GM21528 (cell line): ENCODE results near the gene LMBRD1.
"Not testable (repeated sequence)": the region's sequence is repeated elsewhere in the genome, so short reads cannot be mapped to it uniquely, and the experiment has no call there.

Source experiments
- ATAC-seq: cut with Tn5 transposase; IDR thresholded peaks from one replicate; pipeline ENCODE4 v1.9.1; 2021; ENCODE audit warnings: mild to moderate bottlenecking, moderate library complexity; ENCODE audit not compliant: unreplicated experiment, low FRiP score

The LMBRD1 gene

DNA sequence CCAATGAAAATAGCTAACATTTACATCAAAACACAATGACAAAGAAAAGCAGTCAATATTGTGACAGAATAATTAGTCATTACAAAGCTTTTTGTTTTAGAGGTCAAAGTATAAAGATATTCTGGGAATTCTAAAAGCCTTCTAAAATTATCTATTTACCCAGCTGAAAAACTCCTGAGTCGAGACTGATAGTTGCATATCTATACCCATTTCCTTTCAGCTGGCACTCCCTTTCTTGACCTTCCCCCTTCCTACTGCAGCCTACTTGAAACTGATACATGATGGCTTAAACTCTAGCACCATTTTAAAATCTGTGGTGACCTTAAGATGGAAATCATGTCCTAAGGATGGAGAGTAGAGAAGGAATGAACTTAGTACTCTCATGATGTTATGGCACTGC lies 38.6 kb downstream of the LMBRD1 start:
- no peak for ATAC-seq

DNA sequence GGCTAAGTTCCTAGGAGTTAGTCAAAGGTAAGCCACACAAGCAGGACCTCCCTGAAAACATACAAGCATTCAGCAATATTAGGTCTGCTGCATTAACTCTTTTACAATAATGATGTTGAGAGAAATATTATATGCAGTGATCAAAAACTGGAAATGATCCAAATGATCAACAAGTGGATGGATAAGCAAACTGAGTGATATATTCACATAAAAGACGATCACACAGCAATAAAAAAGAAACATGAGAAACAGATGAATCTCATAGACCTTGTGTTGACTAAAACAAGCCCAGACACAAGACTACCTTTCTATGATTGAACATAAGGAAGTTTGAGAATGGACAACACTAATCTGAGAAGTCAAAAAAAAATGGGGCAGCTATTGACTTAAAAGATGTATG lies 39.9 kb downstream of the LMBRD1 start:
- ATAC-seq, result no peak

DNA sequence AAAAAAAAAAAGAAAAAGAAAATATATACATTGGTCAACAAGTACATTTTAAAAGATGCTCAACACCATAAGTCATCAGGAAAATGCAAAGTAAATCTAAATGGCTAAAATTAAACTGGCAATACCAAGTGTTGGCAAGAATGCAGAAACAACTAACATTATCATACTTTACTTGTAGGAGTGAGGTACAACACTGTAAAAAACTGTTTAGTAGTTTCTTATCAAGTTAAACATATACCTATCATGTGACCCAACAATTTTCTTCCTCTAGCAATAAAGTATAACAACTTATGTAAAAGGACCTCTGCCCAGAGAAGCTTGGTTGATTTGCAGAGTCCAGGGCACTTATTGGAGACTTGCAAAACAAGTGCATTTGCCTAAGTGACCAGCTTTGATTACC lies 40.4 kb downstream of the LMBRD1 start:
- no peak for ATAC-seq

DNA sequence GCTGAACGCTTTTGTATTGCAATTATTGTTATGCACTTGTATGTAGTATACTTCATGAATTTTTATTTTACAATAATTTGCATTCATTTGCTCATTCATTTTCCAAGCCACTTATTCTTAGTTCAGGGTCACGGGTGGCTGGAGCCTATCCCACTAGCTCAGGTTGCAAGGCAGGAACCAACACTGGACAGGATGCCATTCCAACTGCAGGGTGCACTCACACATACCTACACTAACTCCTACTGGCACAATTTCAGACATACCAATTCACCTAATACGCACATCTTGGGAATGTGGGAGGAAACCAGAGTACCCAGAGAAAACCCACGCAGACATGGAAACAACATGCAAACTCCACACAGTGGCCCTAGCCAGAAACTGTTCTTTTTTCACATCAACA lies 61.8 kb downstream of the LMBRD1 start:
- ATAC-seq, result no peak

DNA sequence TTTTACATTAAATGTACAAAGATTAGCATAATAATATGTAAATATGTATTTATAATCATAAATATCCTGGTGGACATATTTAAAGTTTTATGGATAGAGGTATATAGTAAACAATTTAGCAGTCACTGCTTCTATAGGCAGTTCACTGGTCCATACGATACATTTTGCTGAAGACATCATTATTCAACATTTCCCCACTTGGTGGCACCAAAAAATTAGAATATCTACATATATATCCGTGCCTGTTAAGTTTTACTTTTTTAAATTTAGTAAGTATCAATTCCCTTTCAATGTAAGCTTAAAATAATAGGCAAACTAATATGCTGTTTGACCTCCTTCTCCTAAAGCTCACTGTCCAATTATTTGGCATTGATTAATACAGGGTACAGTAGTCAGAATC lies 64.2 kb downstream of the LMBRD1 start:
- ATAC-seq, result no peak

DNA sequence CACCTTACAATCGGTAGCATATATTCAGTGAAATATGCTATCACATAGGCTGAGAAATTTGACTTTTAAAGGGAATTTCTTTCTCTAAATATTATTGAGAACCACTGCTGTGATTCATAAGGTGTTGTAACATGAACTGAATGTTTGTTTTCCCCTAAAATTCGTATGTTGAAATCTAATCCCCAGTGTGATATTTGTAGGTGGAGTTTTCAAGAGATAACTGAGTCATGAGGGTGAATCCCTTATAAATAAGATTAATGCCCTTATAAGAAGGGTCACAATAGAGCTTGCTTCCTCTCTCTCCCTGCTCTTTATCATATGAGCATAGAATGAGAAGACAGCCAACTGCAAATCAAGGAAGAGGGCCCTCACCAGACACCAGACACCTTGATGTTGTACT lies 64.8 kb downstream of the LMBRD1 start:
- ATAC-seq, result no peak

DNA sequence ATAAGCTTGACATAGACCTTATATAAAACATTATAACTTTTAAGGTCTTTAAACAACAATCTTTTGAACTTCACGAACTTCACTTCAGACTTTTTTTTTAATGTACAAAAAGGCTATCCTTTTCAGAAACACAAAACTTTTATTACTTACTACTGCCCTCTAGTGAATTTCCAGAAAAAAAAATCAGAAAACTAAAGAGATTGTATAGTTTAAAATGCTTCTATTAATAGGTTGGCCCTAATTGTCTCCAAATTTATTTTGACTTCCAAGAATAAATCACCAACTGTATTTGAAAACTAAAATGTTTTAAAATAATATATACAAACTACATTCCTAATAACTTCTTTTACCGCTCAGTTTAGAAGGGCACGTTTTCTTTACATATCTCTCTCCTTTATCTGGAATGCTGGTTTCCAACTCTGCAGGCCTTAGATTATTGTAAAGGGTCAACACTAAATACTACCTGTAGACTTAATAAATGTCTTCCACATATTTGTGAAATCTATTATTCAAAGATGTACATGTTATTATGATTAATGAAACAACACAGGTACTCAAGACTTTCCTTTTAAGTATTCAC lies 66.8 kb downstream of the LMBRD1 start:
- no peak for ATAC-seq

DNA sequence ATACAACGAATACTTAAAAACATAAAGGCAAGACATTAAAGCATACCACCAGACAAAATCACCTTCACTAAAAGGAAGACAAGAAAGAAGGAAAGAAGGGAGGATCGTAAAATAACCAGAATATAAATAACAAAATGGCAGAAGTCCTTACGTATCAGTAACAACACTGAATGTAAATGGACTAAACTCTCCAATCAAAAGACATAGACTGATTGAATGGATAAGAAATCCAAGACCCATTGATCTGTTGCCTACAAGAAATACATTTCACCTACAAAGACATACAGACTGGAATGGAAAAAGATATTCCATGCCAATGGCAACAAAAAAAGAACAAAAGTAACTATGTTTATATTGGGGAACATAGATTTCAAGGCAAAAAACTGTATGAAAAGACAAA lies 74.1 kb downstream of the LMBRD1 start:
- no peak for ATAC-seq

DNA sequence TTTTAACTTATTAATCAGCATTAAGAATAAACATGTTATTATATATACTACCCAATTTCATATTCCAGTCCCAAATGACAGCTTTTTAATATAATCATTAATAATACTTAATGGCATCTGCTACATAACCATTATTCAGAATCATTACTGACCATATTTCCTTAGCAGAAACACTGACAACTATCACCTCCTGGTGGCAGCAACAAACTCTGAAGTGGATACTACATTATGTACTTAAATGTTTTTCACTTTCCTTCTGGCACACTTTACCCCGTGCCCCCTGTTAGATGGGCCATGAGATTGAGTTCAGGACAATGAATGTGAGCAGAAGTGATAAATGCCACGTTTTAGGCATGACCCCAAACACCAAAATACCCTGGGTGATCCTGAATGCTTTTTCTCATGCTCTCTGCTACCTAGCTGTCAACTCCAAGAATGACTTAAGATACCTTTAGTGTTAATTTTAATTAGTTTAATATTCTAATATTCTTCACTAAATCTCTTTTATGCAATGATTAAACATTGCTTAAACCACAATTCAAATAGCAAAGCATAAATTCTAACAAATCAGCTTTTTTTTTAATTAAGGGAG lies 77.1 kb downstream of the LMBRD1 start:
- ATAC-seq, result no peak

DNA sequence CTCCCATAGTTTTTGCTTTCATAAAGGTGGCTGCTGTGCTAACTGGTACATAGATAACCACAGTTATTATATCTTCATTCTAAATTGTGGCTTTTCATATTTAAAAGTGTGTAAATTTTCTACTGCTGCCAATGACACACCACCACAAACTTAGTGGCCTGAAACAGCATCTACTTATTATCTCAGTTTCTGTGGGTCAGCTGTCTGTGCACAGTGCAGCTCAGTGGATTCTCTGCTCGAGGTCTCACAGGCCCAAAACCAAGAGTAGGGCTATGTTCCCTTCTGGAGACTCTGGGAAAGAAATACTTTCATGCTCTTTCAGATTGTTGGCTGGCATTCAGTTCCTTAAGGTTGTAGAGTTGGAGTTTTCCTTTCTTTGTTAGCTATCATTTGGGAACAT lies 90.1 kb downstream of the LMBRD1 start:
- ATAC-seq, result no peak

DNA sequence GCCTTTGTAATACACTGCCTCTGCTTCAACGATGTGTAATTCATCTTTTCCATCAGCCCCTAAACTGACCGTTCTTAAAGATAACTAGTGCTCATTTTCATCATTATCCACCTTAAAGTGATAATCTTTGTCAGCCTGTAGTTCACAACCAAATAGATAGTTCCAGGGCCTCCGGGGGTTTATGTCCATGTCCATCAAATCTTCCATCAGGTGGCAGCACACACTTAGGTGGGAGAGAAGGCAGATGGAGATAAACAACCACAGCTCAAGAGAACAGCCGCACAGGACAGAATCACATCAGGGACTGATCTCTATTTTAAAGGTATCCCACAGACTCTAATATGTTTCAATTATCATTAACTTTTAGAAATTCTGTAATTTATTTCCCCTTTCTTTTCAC lies 90.9 kb downstream of the LMBRD1 start:
- no peak for ATAC-seq

DNA sequence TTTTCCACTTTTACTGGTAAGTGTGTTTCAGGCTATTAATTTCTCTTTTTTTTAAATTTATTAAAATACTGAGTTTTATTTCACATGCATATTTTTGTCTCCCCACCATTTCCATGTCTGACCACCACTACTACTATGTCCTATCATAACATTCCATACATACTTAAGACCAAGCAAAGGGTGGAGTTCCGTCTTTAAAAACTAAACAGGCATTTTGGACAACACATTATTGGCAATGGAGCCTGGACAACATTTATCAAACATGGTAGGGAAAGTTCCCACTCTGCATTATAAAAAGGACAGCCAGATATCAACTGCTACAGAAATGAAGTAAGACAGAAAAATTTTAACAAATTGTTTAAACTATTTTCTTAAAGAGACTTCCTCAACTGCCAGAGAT lies 91.9 kb downstream of the LMBRD1 start:
- no peak for ATAC-seq

DNA sequence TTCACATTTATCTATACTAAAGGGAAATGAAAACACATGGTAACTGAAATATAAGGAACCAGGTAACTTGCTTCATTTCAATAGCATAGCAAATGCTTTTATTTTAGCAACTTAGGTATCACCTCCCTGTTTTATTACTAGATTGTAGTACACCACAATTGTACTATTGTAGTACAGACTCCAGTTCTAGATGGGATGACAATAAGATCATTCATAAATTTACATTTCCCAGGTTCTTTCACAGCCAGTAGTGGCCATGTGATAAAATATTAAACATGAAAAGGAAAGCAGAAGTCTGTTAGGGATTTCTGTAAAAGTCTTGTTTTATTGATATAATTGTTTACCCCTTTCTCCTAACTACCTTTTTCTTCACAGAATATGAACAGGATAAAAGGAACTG lies 97.2 kb downstream of the LMBRD1 start:
- no peak for ATAC-seq

DNA sequence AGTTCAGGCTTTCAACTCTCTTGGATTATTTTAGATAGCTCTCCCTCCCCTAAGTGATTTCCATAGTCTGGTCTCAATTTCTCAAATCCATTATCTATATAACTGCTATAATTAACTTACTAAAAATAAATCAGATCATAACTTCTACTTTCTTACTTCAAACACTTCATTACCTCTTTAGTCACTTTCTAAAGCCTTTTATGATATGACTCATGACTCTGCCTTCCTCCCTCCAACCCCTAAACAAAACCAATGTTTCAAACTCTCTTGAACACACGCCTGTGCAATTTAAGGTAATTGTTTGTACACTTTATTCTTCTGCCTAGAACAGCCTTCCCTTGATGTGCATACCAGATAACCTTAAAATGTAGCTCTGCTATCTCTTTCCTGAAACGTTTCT lies 100.5 kb downstream of the LMBRD1 start:
- ATAC-seq, result no peak

DNA sequence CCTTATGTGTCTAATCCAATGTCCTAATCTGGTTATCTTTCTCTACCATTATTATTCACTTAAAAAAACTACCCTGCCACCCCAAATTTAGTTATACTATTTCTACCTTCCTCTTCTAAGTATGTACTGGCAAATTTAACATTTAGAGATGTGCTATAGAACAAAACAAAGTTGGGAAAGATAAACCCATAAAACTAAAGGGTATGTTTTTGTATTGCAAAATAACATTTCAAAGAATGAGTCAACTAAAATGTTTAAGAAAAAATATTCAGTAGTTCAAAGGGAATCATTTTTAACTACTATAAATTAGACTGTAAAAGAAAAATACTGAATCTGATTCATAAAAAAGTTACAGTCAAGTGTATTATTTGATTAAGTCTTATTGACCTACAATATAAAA lies 103.0 kb downstream of the LMBRD1 start:
- no peak for ATAC-seq

DNA sequence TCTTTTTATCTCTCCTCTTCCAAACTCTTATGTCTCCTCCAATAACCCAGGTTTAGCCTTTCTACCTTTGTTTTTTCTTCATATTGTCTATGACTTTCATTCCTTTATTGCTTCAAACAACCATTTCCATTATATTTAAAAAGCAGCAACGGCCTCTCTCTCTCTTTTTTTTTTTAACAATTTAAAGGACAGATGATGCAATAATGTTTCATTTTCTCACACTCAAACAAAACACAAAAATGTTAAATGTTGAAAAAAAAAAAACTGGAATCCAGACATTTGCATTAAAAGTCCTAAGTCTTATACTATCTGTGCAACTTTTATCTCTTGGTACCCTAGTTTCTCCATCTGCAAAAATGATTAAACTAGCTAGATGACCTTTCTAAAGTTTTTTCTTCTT lies 105.8 kb downstream of the LMBRD1 start:
- ATAC-seq, result no peak

DNA sequence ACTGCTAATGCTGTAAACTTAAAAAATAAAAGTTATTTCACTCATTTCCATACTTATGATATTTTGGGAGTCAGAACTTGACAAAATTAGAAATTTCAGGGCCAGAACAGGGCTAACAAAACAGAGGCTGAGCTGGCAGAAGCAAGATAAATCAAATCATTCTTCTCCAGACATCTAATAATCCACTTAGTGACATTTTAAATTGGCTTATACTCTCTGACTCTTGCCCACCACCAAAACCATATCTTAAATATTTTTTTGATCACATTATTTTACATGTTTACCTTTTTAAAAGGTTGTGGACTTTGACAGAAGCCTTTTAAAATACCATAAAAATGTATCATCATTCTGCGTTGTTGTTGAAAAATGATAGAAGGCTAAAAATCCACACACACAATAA lies 116.5 kb downstream of the LMBRD1 start:
- ATAC-seq, result no peak

DNA sequence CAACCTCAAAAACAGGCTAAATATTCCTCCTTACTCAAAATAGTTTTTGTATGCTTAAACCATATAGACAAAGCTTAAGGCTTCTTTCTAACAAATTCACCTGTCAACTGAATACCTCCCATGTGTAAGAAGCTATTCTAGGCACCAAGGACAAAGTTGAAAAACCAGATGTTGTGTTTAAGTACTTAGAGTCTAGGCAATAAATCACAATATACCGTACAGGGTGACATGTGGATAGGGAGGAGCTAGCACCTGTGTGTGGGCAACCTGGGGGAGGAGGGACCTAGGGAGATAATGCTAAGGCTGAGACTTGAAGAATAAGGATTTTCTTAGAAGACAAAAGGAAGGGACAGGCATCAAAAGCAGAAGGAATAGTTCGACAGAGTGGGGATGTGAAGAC lies 123.5 kb downstream of the LMBRD1 start:
- no peak for ATAC-seq

DNA sequence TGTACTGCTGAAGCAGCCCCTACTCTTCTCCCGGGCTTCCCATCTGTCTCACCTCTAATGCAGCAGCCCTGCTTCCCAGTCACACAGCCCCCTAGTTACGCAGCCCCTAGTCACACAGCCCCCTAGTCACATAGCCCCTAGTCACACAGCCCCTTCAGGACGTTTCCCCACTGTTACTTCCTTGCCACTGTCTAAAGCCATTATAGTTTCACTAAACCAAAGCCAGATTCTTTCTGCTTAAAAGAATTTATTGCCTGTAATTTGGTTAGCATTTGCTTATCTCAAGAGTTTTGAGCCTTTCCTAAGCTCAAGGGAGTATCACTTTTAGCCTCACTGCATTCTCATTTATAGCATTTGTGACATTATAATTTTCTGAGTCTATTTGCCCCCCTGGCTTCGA lies 127.9 kb downstream of the LMBRD1 start:
- no peak for ATAC-seq

DNA sequence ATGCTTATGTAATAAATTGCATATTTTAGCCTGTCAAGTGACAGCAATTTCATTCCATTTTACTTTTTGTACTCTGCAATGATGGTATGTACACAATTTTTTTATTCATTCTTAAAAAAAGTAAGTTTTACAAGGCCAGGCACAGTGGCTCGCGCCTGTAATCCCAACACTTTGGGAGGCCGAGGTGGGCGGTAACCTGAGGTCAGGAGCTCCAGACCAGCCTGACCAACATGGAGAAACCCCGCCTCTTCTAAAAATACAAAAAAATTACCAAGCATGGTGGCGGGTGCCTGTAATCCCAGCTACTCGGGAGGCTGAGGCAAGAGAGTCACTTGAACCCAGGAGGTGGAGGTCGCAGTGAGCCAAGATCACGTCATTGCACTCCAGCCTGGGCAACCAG lies 130.0 kb downstream of the LMBRD1 start:
- ATAC-seq, result not testable (repeated sequence)

DNA sequence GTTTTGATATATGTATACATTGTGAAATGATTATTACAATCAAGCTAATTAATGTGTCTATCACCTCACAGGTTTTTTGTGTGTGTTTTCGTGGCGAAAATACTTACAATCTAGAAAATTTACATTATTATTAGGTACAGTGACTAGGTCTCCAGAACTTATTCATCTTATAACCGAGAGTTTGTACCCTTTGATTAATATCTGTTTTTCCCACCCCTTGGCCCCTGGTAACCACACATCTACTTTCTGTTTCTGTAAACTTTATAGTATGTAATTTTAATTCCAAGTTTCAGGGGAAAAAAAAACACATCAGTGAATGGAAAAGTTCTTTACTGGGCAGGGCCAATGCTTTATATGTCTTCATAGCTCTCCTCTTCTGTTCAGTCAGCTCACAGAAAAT lies 131.4 kb downstream of the LMBRD1 start:
- no peak for ATAC-seq

DNA sequence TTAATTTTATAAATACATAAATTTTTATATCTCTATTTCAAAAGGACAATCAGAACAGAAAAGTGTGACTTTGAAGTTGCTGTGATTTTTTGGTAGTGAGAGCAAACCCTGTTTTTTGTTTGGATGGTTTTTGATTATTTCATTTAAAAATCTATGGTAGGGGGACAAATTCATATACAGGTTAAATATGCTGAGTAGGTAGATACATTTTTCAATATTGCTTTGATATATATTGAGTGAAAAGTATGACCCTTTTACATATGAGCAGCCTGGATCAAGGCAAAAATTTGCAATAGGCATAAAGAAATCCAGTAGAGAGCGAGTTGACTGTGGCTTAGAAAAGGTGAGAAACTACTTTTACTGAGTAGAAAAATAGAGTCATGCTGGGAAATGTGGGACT lies 132.3 kb downstream of the LMBRD1 start:
- no peak for ATAC-seq

DNA sequence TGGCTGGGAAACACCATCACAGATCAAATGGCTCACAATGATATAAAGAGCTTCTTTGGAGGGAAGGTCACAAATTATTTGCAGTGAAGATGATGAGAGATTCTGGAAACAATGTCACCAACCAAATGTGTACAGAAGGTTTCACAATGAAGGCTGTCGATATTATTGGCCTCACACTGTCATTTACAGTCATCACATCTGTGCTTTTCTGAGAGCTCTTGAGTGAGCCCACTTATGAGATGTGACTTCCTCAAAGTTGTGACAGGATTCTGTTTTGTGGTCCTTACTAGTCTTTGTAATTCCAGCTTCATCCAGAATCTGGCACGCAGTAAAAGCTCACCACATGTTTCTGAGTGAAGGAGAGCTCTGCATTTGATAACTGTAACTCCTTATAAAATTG lies 133.6 kb downstream of the LMBRD1 start:
- ATAC-seq, result no peak
